Measurements from ENCODE around the gene RBMS2.
"Not testable (repeated sequence)": the region's sequence is repeated elsewhere in the genome, so short reads cannot be mapped to it uniquely, and the experiment has no call there.

The RBMS2 gene, protein sequence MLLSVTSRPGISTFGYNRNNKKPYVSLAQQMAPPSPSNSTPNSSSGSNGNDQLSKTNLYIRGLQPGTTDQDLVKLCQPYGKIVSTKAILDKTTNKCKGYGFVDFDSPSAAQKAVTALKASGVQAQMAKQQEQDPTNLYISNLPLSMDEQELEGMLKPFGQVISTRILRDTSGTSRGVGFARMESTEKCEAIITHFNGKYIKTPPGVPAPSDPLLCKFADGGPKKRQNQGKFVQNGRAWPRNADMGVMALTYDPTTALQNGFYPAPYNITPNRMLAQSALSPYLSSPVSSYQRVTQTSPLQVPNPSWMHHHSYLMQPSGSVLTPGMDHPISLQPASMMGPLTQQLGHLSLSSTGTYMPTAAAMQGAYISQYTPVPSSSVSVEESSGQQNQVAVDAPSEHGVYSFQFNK

DNA sequence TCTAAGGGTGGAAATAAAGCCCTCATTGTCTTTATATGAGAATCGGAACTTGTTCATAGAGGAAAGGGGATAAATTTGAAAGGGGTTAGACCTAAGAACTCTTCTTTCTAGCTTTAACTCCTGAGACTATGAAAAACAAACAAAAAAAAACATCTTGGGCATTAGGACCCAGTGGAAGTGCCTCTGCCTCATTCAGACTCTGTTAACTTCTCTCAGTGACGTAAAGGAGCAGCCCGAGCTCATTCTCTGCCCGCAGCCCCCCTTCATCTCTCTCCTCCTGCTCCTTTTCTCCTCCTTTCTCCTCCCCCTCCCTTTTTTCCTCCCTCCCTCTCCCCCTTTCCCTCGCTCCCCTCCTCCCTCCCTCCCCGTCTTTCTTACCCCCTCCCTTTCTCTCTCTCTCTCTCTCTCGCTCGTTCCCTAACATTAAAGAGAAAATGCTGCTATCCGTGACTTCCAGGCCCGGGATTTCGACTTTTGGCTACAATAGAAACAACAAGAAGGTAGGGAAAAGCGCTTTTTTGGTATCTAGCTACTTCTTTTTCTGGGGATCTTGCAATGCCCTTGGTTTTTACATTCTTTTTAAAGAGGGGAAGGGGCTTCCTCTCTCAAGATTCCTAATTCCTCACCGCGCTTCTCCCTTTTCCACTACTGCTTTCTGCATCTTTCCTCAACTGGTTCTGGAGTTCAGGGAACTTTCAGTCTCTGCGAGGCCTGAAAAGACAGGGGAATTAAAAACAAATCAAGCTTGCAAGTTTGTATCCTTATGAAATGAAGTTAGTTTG, at the start of gene RBMS2:
RBMS2 (plus strand) TSS at position 231 of the 782 bp plus-strand sequence; CDS start at position 435, 204 bp downstream.
- Mint-ChIP-seq H3K4me3 (peak within 1 kb of the TSS; percentile 80 to 98), H3K9me3 (no peaks in the 10 kb centered on the region), H3K4me1 (peaks cover 9 to 34% of the 10 kb centered on the region in 2 donors), H3K27me3 (no peaks in the 10 kb centered on the region), H3K27ac (peak within 1 kb of the TSS; percentile 84), H3K36me3 (no peaks in the 10 kb centered on the region)
- DNase-seq (no peak), ATAC-seq (replicated peaks) (peak; percentile 90 to 98)

DNA sequence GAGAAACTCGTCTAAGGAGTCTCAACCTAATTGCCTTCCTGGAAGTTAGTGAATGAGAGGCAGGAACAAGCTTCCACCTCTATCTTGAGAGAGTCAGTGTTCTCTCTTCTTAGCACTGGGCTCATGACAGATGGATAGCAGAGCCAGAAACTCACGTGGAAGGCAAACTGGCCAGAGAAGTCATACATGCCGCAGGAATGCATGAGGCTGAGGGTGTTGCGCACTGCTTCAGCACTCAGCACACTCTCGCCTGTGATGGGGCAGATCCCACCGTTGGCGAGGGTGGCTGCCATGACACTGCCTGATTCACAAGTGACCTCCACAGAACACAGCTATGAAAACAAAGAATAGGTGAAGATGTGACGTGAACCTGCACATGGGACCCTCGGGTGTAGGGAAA, 47.2 kb upstream of the RBMS2 start:
- no peak for ATAC-seq (replicated peaks)
- H3K4me3 Mint-ChIP-seq: no peak overlapping the region
- H3K27me3 Mint-ChIP-seq: no peaks in the 10 kb centered on the region
- H3K27ac Mint-ChIP-seq: peak overlapping the region; percentile 14
- no peaks in the 10 kb centered on the region for H3K9me3 Mint-ChIP-seq
- peaks cover 25 to 33% of the 10 kb centered on the region in 2 donors for H3K4me1 Mint-ChIP-seq
- DNase-seq: no peak
- H3K36me3 Mint-ChIP-seq: peaks cover 22 to 38% of the 10 kb centered on the region in 2 donors

DNA sequence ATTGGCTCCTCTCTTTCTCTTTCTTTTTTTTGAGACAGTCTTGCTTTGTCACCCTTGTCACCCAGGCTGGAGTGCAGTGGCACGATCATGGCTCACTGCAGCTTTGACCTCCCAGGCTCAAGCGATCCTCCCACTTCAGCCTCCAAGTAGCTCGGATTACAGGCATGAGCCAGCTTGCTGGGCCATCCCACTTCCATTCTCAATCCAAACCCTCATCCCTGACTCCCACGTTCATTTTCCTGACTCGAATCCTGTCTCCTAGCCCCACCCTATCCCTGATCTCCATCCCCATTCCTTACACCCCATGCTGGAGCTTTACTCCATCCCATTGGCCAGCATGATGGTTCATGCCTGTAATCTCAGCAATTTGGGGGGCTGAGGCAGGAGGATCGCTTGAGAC, 45.5 kb upstream of the RBMS2 start:
- Mint-ChIP-seq H3K36me3 (peaks cover 17 to 37% of the 10 kb centered on the region in 2 donors), H3K4me3 (no peak overlapping the region), H3K4me1 (peaks cover 28 to 38% of the 10 kb centered on the region in 2 donors), H3K27ac (peak overlapping the region; percentile 72), H3K27me3 (no peaks in the 10 kb centered on the region), H3K9me3 (no peaks in the 10 kb centered on the region)
- DNase-seq: no peak
- ATAC-seq (replicated peaks): no peak

DNA sequence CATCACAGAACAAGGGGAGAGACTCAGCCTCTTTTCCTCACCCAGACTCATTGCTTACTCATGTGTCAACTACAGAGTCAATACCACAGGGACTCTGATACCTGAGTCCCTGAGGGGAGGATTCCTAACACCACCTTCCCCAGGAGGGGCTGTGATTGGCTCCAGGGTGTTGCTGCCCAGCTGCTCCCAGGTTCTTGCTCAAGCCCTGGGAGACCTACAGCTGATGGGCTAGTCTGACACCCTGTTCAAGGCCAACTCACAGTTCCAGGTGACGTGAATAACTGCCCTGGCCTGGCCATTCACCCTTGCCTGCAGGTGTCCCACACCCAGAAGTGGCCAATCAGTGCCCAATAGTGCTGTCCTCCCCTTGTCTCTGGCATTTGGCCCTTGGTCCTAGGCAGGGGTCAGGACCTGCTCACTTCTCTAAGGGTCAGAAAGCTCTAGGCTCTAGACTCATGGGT, 44.6 kb upstream of the RBMS2 start:
- Mint-ChIP-seq H3K27me3 (no peaks in the 10 kb centered on the region), H3K4me1 (peaks cover 23 to 30% of the 10 kb centered on the region in 2 donors), H3K36me3 (peaks cover 14 to 37% of the 10 kb centered on the region in 2 donors), H3K4me3 (no peak overlapping the region), H3K9me3 (no peaks in the 10 kb centered on the region), H3K27ac (peak overlapping the region; percentile 27)
- DNase-seq (no peak), ATAC-seq (replicated peaks) (no peak)

DNA sequence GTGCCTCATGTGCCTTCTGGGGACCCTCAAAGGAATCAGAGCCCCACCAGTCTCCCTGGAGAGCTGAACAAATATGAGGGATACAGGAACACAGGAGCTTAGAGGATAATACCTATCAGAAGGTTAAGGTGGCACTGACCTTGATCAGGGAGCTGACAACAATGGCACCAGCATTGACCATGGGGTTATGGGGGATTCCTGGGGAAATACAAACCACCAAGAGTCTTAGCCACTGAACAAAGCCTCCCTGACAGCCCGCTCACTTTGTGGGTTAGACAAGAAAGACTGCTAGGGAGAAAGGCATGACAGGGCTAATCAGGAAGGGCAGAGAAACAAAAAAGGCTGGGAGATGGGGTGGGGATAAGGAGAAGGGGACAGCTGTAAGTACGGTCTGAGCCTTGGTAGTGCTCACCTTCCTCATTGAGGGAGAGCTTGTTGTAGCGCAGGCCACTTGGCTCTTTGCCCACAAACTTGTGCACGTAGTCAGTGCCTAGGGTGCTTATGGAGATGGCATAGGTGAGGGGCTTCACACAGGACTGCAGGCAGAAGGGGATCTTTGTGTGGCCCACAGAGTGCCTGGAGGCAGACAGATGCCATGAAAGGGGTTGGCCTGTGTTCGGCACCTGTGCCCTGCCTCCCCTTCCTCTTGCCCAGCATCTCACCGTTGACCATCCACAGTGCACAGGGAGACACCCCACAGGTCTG, 43.9 kb upstream of the RBMS2 start:
- H3K9me3 Mint-ChIP-seq: no peaks in the 10 kb centered on the region
- peaks cover 14 to 41% of the 10 kb centered on the region in 2 donors for H3K36me3 Mint-ChIP-seq
- DNase-seq: no peak
- peak overlapping the region; percentile 27 for H3K27ac Mint-ChIP-seq
- peak in 1 of 2 donors; percentile 64 for ATAC-seq (replicated peaks)
- H3K27me3 Mint-ChIP-seq: no peaks in the 10 kb centered on the region
- H3K4me1 Mint-ChIP-seq: peaks cover 27 to 30% of the 10 kb centered on the region in 2 donors
- H3K4me3 Mint-ChIP-seq: no peak overlapping the region

DNA sequence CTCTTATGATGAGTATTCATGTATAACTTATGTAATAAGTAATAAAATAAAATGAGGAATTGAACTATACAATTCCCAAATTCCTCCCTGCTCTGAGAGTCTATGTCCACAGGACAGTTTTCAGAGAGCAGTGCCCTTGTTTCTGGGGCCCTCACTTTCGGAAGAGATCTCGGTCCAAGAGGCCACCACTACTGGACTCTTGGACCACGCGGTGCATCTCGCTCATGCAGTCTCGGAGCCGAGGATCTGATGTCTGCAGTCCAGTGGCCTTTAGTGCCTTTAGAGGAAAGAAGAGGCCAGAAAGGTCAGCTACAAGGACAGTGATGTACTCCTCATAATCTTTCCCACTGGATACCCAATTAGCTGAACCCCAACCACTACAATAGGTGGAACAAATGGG, 42.0 kb upstream of the RBMS2 start:
- Mint-ChIP-seq H3K4me1 (peaks cover 24 to 26% of the 10 kb centered on the region in 2 donors), H3K9me3 (no peaks in the 10 kb centered on the region), H3K4me3 (no peak overlapping the region), H3K27ac (no peak overlapping the region), H3K36me3 (peaks cover 9 to 29% of the 10 kb centered on the region in 2 donors), H3K27me3 (no peaks in the 10 kb centered on the region)
- DNase-seq: no peak
- no peak for ATAC-seq (replicated peaks)

DNA sequence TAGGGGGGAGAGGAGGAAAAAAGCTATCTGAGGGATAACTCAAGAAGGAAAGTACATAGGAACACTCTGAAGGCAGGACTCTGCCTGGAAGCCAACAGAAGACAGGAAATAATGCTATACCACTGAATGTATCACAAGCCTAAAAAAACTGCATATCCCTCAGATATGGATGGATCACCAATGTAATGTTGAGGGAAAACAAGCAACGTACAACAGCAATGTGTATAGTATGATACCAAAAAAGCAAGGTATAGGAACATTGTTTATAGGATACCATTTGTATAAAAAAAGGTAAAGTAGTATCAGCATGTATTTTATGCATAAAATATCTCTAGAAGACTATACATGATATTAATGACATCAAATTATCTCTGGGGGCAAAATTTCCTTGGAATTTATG, 37.1 kb upstream of the RBMS2 start:
- Mint-ChIP-seq H3K36me3 (peaks cover 6 to 30% of the 10 kb centered on the region in 2 donors), H3K27me3 (peaks cover 4 to 7% of the 10 kb centered on the region in 2 donors), H3K4me1 (peaks cover 28 to 33% of the 10 kb centered on the region in 2 donors), H3K4me3 (no peak overlapping the region), H3K9me3 (peaks cover 0 to 2% of the 10 kb centered on the region in 2 donors), H3K27ac (no peak overlapping the region)
- ATAC-seq (replicated peaks) (no peak), DNase-seq (no peak)

DNA sequence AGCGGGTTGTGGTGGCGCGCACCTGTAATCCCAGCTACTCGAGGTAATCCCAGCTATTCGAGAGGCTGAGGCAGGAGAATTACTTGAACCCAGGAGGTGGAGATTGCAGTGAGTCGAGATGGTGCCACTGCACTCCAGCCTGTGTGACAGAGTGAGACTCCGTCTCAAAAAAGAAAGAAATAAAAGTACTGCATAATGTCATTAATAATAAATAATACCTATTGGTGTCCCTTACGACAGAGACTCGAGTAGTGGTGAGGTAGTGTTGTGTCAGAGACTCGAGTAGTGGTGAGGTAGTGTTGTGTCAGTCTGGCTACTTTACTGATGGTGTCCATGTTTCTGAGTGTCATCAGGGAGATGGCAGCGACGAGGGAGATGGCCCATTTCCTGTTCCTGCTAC, 34.9 kb upstream of the RBMS2 start:
- Mint-ChIP-seq H3K9me3 (peaks cover 0 to 2% of the 10 kb centered on the region in 2 donors), H3K27me3 (peaks cover 12 to 19% of the 10 kb centered on the region in 2 donors), H3K36me3 (peaks cover 2 to 22% of the 10 kb centered on the region in 2 donors), H3K4me3 (no peak overlapping the region), H3K4me1 (peaks cover 20 to 25% of the 10 kb centered on the region in 2 donors), H3K27ac (no peak overlapping the region)
- no peak for DNase-seq
- ATAC-seq (replicated peaks): no peak

- Mint-ChIP-seq H3K27ac (peak overlapping the region; percentile 78), H3K36me3 (peaks cover 2 to 19% of the 10 kb centered on the region in 2 donors), H3K4me1 (peaks cover 16 to 25% of the 10 kb centered on the region in 2 donors), H3K4me3 (peak overlapping the region; percentile 85 to 96), H3K27me3 (peaks cover 15 to 19% of the 10 kb centered on the region in 2 donors), H3K9me3 (peaks cover 0 to 2% of the 10 kb centered on the region in 2 donors)
- ATAC-seq (replicated peaks): peak; percentile 50 to 51
- DNase-seq: peak; percentile 15
Measured at GRCh38 chr12:56487448-56488040, 34.1 kb upstream of the RBMS2 start.

- peaks cover 0 to 2% of the 10 kb centered on the region in 2 donors for H3K9me3 Mint-ChIP-seq
- peak within 1 kb of the TSS; percentile 85 to 96 for H3K4me3 Mint-ChIP-seq
- H3K4me1 Mint-ChIP-seq: peaks cover 16 to 25% of the 10 kb centered on the region in 2 donors
- peaks cover 15 to 22% of the 10 kb centered on the region in 2 donors for H3K27me3 Mint-ChIP-seq
- peaks cover 2 to 19% of the 10 kb centered on the region in 2 donors for H3K36me3 Mint-ChIP-seq
- peak; percentile 70 for DNase-seq
- ATAC-seq (replicated peaks): peak; percentile 97
- H3K27ac Mint-ChIP-seq: peak within 1 kb of the TSS; percentile 78
Measured at GRCh38 chr12:56488041-56488955, 33.3 kb upstream of the RBMS2 start, which contains the start of gene GLS2. TSS of gene GLS2 (minus strand) at chr12:56488161. CDS start at chr12:56488118, 43 bp downstream.

DNA sequence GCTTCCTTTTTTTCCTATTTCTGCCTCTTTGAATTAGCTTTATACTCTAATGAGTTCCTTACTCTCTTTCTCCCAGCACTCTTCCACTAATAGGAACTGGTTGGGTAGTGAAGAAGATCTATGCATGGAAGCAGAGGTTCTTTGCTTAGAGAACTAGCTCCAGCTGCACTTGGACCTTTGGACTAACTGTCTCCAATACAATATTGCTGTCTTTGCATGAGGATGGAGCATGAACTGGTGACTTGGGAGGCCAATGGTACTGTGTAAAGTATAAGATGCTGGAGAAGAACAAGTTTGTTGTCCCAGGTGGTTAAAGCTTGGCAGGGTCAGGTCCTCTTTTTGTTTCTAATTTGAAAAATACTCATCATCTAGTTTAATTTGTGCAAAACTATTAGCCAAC, 31.3 kb upstream of the RBMS2 start:
- Mint-ChIP-seq H3K4me3 (no peak overlapping the region), H3K9me3 (peaks cover 0 to 2% of the 10 kb centered on the region in 2 donors), H3K27me3 (peaks cover 15 to 25% of the 10 kb centered on the region in 2 donors), H3K36me3 (peaks cover 5 to 19% of the 10 kb centered on the region in 2 donors), H3K27ac (no peak overlapping the region), H3K4me1 (peaks cover 16 to 25% of the 10 kb centered on the region in 2 donors)
- DNase-seq (no peak), ATAC-seq (replicated peaks) (no peak)

DNA sequence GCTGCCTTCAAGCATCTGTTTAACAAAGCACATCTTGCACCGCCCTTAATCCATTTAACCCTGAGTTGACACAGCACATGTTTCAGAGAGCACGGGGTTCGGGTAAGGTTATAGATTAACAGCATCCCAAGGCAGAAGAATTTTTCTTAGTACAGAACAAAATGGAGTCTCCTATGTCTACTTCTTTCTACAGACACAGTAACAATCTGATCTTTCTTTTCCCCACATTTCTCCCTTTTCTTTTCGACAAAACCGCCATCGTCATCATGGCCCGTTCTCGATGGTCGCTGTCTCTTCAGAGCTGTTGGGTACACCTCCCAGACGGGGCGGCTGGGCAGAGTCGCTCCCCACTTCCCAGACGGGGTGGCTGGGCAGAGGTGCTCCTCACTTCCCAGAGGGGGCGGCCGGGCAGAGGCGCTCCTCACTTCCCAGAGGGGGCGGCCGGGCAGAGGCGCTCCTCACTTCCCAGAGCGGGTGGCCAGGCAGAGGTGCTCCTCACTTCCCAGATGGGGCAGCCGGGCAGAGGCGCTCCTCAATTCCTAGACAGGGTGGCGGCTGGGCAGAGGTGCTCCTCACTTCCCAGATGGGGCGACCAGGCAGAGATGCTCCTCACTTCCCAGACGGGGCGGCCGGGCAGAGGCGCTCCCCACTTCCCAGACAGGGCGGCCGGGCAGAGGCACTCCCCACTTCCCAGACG, 28.1 kb upstream of the RBMS2 start:
- H3K4me3 Mint-ChIP-seq; H3K27ac Mint-ChIP-seq; H3K9me3 Mint-ChIP-seq; H3K4me1 Mint-ChIP-seq; ATAC-seq (replicated peaks); DNase-seq; H3K36me3 Mint-ChIP-seq: not testable (repeated sequence)
- peaks cover 11 to 20% of the 10 kb centered on the region in 2 donors for H3K27me3 Mint-ChIP-seq
